COLO829 (cell line): ENCODE measurements around the gene PREX1.
A peak's percentile ranks its signal among the peaks of the same experiment; 100 is the strongest.

Source experiments
- DNase-seq: peaks from one replicate; pipeline ENCODE4 v3.0.0; 2012; ENCODE audit warnings: low spot score

The PREX1 gene

GRCh38 chr20:48657426-48658197 lies 170.2 kb downstream of the PREX1 start:
- DNase-seq, result peak; percentile 96

GRCh38 chr20:48656661-48657211 lies 171.1 kb downstream of the PREX1 start:
- DNase-seq, result peak; percentile 35

- DNase-seq, result no peak
Measured at GRCh38 chr20:48656137-48656536, 171.7 kb downstream of the PREX1 start.

GRCh38 chr20:48653706-48654051 lies 174.1 kb downstream of the PREX1 start:
- DNase-seq, result no peak

GRCh38 chr20:48652961-48653705 lies 174.7 kb downstream of the PREX1 start:
- DNase-seq, result no peak

GRCh38 chr20:48651960-48652359 lies 175.8 kb downstream of the PREX1 start:
- no peak for DNase-seq

GRCh38 chr20:48651271-48651670 lies 176.5 kb downstream of the PREX1 start:
- no peak for DNase-seq

GRCh38 chr20:48649868-48650267 lies 177.9 kb downstream of the PREX1 start:
- no peak for DNase-seq

GRCh38 chr20:48649104-48649626 lies 178.6 kb downstream of the PREX1 start:
- no peak for DNase-seq

- DNase-seq, result no peak
Measured at GRCh38 chr20:48648482-48649051, 179.2 kb downstream of the PREX1 start.

- DNase-seq, result no peak
Measured at GRCh38 chr20:48647858-48648257, 179.9 kb downstream of the PREX1 start.

- DNase-seq, result no peak
Measured at GRCh38 chr20:48645666-48646065, 182.1 kb downstream of the PREX1 start.

- DNase-seq, result no peak
Measured at GRCh38 chr20:48644286-48644828, 183.4 kb downstream of the PREX1 start.

- no peak for DNase-seq
Measured at GRCh38 chr20:48642105-48642880, 185.5 kb downstream of the PREX1 start.

GRCh38 chr20:48640871-48641270 lies 186.9 kb downstream of the PREX1 start:
- no peak for DNase-seq

- no peak for DNase-seq
Measured at GRCh38 chr20:48639899-48640298, 187.9 kb downstream of the PREX1 start.

- DNase-seq, result no peak
Measured at GRCh38 chr20:48638546-48638945, 189.3 kb downstream of the PREX1 start.

GRCh38 chr20:48637461-48637860 lies 190.3 kb downstream of the PREX1 start:
- DNase-seq, result no peak

- DNase-seq, result no peak
Measured at GRCh38 chr20:48636301-48636700, 191.5 kb downstream of the PREX1 start.

- DNase-seq, result peak; percentile 82
Measured at GRCh38 chr20:48635791-48636267, 192.0 kb downstream of the PREX1 start.

GRCh38 chr20:48635361-48635760 lies 192.4 kb downstream of the PREX1 start:
- no peak for DNase-seq
